DMS114 treated with DMSO at 0.1 percent for 48 hours (cell line): Measurements from ENCODE around the gene DISP1.
"Not testable (repeated sequence)": the region's sequence is repeated elsewhere in the genome, so short reads cannot be mapped to it uniquely, and the experiment has no call there.

Experiments used
- DNase-seq: peaks from one replicate; lab custom pipeline; 2025; ENCODE audit not compliant: unreplicated experiment; lab: John Stamatoyannopoulos, UW

DISP1 gene

GRCh38 chr1:222794656-222795474, 20.0 kb upstream of the DISP1 start:
- no peak for DNase-seq

GRCh38 chr1:222798116-222798515, 16.7 kb upstream of the DISP1 start:
- no peak for DNase-seq

GRCh38 chr1:222798975-222799374, 15.9 kb upstream of the DISP1 start:
- no peak for DNase-seq

GRCh38 chr1:222801067-222801466, 13.8 kb upstream of the DISP1 start:
- no peak for DNase-seq

GRCh38 chr1:222811671-222812070, 3.2 kb upstream of the DISP1 start:
- DNase-seq: no peak

GRCh38 chr1:222813866-222814535, 838 bp upstream of the DISP1 start:
- no peak for DNase-seq

GRCh38 chr1:222815440-222815765, 564 bp downstream of the DISP1 start:
- DNase-seq: no peak

GRCh38 chr1:222817529-222817928, 2.7 kb downstream of the DISP1 start:
- DNase-seq: no peak

GRCh38 chr1:222818171-222818570, 3.3 kb downstream of the DISP1 start:
- DNase-seq: no peak

GRCh38 chr1:222820171-222820712, 5.4 kb downstream of the DISP1 start:
- no peak for DNase-seq

- DNase-seq: no peak
These were observed 6.4 kb downstream of the DISP1 start for GRCh38 chr1:222821239-222821638.

GRCh38 chr1:222823695-222824094, 8.9 kb downstream of the DISP1 start:
- DNase-seq: no peak

- no peak for DNase-seq
These were observed 9.8 kb downstream of the DISP1 start for GRCh38 chr1:222824641-222825040.

GRCh38 chr1:222828939-222829338, 14.1 kb downstream of the DISP1 start:
- DNase-seq: no peak

- DNase-seq: no peak
These were observed 15.0 kb downstream of the DISP1 start for GRCh38 chr1:222829868-222830267.

- DNase-seq: no peak
These were observed 18.6 kb downstream of the DISP1 start for GRCh38 chr1:222833356-222833876.

GRCh38 chr1:222843469-222844410, 28.9 kb downstream of the DISP1 start:
- DNase-seq: no peak

GRCh38 chr1:222844411-222844779, 29.6 kb downstream of the DISP1 start:
- no peak for DNase-seq

GRCh38 chr1:222845763-222846162, 30.9 kb downstream of the DISP1 start:
- DNase-seq: no peak

- DNase-seq: not testable (repeated sequence)
These were observed 35.7 kb downstream of the DISP1 start for GRCh38 chr1:222850550-222850949.

GRCh38 chr1:222852326-222852725, 37.5 kb downstream of the DISP1 start:
- no peak for DNase-seq
